RPMI7951 (cell line): Measurements from ENCODE around the gene GNG12. TPM values are rescaled to one million over a fixed set of nuclear protein-coding genes. Genes with fewer than 3 reads are reported as not detected.
A peak's percentile ranks its signal among the peaks of the same experiment; 100 is the strongest.

Experiments used
- DNase-seq: peaks from one replicate; pipeline ENCODE4 v3.0.0-alpha.2; 2012; ENCODE audit warnings: low read depth
- total RNA-seq: library from RNA; depleted of rRNA; stranded (reverse); fragments of >200 nt; shearing (Covaris generic); gene quantifications from 2 replicates; pipeline ENCODE4 v1.2.3, GENCODE V29; 2014

GNG12 gene
- total RNA-seq, 1 experiment from 2014 or later, result 213 TPM

- peak; percentile 74 for DNase-seq
These were observed 7.2 kb upstream of the GNG12 start for GRCh38 chr1:67840449-67840848.

- DNase-seq, result no peak
These were observed 6.6 kb upstream of the GNG12 start for GRCh38 chr1:67839826-67840225.

GRCh38 chr1:67838180-67838910, 5.1 kb upstream of the GNG12 start:
- no peak for DNase-seq

GRCh38 chr1:67836769-67837168, 3.5 kb upstream of the GNG12 start:
- no peak for DNase-seq

GRCh38 chr1:67835663-67836452, 2.6 kb upstream of the GNG12 start:
- no peak for DNase-seq

GRCh38 chr1:67834246-67834877, 1.1 kb upstream of the GNG12 start:
- DNase-seq, result peak; percentile 56

- peak; percentile 94 for DNase-seq
These were observed 304 bp upstream of the GNG12 start for GRCh38 chr1:67833602-67833940.

- peak; percentile 90 for DNase-seq
These were observed 1.3 kb downstream of the GNG12 start for GRCh38 chr1:67831850-67832513.

- DNase-seq, result no peak
These were observed 2.1 kb downstream of the GNG12 start for GRCh38 chr1:67830928-67831830.

- DNase-seq, result peak; percentile 47
These were observed 3.0 kb downstream of the GNG12 start for GRCh38 chr1:67830226-67830625.

GRCh38 chr1:67827688-67828087, 5.6 kb downstream of the GNG12 start:
- no peak for DNase-seq

- DNase-seq, result no peak
These were observed 7.7 kb downstream of the GNG12 start for GRCh38 chr1:67825591-67825990.

GRCh38 chr1:67824766-67825165, 8.5 kb downstream of the GNG12 start:
- no peak for DNase-seq

- no peak for DNase-seq
These were observed 9.7 kb downstream of the GNG12 start for GRCh38 chr1:67823615-67824014.

- DNase-seq, result no peak
These were observed 12.0 kb downstream of the GNG12 start for GRCh38 chr1:67821263-67821662.

- no peak for DNase-seq
These were observed 14.5 kb downstream of the GNG12 start for GRCh38 chr1:67818725-67819301.

- no peak for DNase-seq
These were observed 15.1 kb downstream of the GNG12 start for GRCh38 chr1:67818162-67818561.

- DNase-seq, result no peak
These were observed 15.9 kb downstream of the GNG12 start for GRCh38 chr1:67817319-67817718.

- DNase-seq, result no peak
These were observed 16.8 kb downstream of the GNG12 start for GRCh38 chr1:67816506-67816905.

GRCh38 chr1:67816095-67816475, 17.2 kb downstream of the GNG12 start:
- no peak for DNase-seq
